Keratinocyte (primary cell): Measurements from ENCODE around the gene ELF2. TPM values are rescaled to one million over a fixed set of nuclear protein-coding genes. Genes with fewer than 3 reads are reported as not detected.

Source experiments
- DNase-seq: peaks from one replicate; pipeline ENCODE4 v3.0.0-alpha.2; 2011; ENCODE audit warnings: low read depth, missing footprints, low spot score
- FAIRE-seq: peaks from 2 replicates; lab custom pipeline; 2011; peaks lifted over from hg19 to GRCh38; lab: Jason Lieb, UNC
- H2AFZ ChIP-seq: 2 replicates; pipeline ENCODE4 v1.6.0; 2012; ENCODE audit warnings: low read length, control low read depth, inconsistent platforms; ENCODE audit not compliant: control insufficient read depth
- H3K27ac ChIP-seq: 2 replicates; pipeline ENCODE4 v1.5.1; 2011; ENCODE audit warnings: low read length; ENCODE audit not compliant: control insufficient read depth, insufficient read depth
- H3K27me3 ChIP-seq: 3 replicates; pipeline ENCODE4 v1.6.0; 2011; ENCODE audit warnings: low read length; ENCODE audit not compliant: control insufficient read depth, insufficient read depth; ENCODE audit errors: extremely low read depth
- H3K36me3 ChIP-seq, 2 experiments: 2 replicates in 1 of 2; 3 replicates in 1 of 2; pipeline ENCODE4 v1.5.1; 2011; ENCODE audit warnings: low read length in 2 of 2, mild to moderate bottlenecking in 1 of 2; ENCODE audit not compliant: control insufficient read depth in 2 of 2, insufficient read depth in 2 of 2; ENCODE audit errors: extremely low read depth in 1 of 2
- H3K4me1 ChIP-seq: 3 replicates; pipeline ENCODE4 v1.5.1; 2011; ENCODE audit warnings: low read length; ENCODE audit not compliant: control insufficient read depth, insufficient read depth; ENCODE audit errors: extremely low read depth
- H3K4me2 ChIP-seq: 3 replicates; pipeline ENCODE4 v1.6.0; 2011; ENCODE audit warnings: low read depth, low read length; ENCODE audit not compliant: control insufficient read depth, insufficient read depth; ENCODE audit errors: extremely low read depth
- H3K4me3 ChIP-seq, 3 experiments: fragments of 200-600 bp in 1 of 3; sonication (generic) in 1 of 3; 2 replicates in 2 of 3; 3 replicates in 1 of 3; pipeline ENCODE4 v1.5.1; 2011 to 2016; ENCODE audit warnings: low read length in 3 of 3, mild to moderate bottlenecking in 3 of 3, control low read depth in 2 of 3, inconsistent platforms in 1 of 3, low read depth in 1 of 3, mixed read lengths in 1 of 3, mixed run types in 1 of 3, moderate library complexity in 1 of 3; ENCODE audit not compliant: control insufficient read depth in 2 of 3, insufficient read depth in 2 of 3; ENCODE audit errors: extremely low read depth in 1 of 3
- H3K79me2 ChIP-seq: 2 replicates; pipeline ENCODE4 v1.6.0; 2012; ENCODE audit warnings: low read length; ENCODE audit not compliant: control insufficient read depth, insufficient read depth
- H3K9ac ChIP-seq: 3 replicates; pipeline ENCODE4 v1.6.0; 2011; ENCODE audit warnings: low read length; ENCODE audit not compliant: control insufficient read depth, insufficient read depth; ENCODE audit errors: extremely low read depth
- H3K9me1 ChIP-seq: 3 replicates; pipeline ENCODE4 v1.6.0; 2011; ENCODE audit warnings: low read length; ENCODE audit not compliant: control insufficient read depth, insufficient read depth; ENCODE audit errors: extremely low read depth
- H3K9me3 ChIP-seq: 2 replicates; pipeline ENCODE4 v1.5.1; 2012; ENCODE audit warnings: low read depth, low read length; ENCODE audit not compliant: control insufficient read depth
- H4K20me1 ChIP-seq: 3 replicates; pipeline ENCODE4 v1.6.0; 2011; ENCODE audit warnings: low read length; ENCODE audit not compliant: control insufficient read depth, insufficient read depth; ENCODE audit errors: extremely low read depth
- CTCF ChIP-seq, 3 experiments: IDR thresholded peaks in 1 of 3; conservative IDR thresholded peaks in 1 of 3; optimal IDR thresholded peaks in 1 of 3; 2 replicates in 2 of 3; 3 replicates in 1 of 3; pipeline versions ENCODE3 to v1.5.1; 2011; ENCODE audit warnings: low read length in 3 of 3, mild to moderate bottlenecking in 3 of 3, moderate library complexity in 2 of 3, control low read depth in 1 of 3, inconsistent platforms in 1 of 3; ENCODE audit not compliant: insufficient read depth in 2 of 3; ENCODE audit errors: extremely low read depth in 1 of 3
- EZH2 ChIP-seq: IDR thresholded peaks from one replicate; pipeline ENCODE4 v1.6.1; 2012; ENCODE audit warnings: inconsistent platforms, mild to moderate bottlenecking, low read length, moderate library complexity
- dilution Hi-C: fragments of 300-500 bp; cut with MboI; formaldehyde crosslinking; loops from one replicate; pipeline ENCODE4 v1.7.0; 2020; ENCODE audit warnings: low sequenced_read_pairs; ENCODE audit not compliant: extremely low pct_ligation_motif_present
- polyA plus RNA-seq, 5 experiments: library from polyadenylated mRNA; depleted of rRNA in 3 of 5; stranded (reverse) in 3 of 5; stranded (forward) in 1 of 5; unstranded in 1 of 5; fragments of >200 nt; gene quantifications; 1 replicate in 1 of 5; 2 replicates in 3 of 5; 3 replicates in 1 of 5; pipeline versions ENCODE4 v1.2.1 to v1.2.3, GENCODE V29; 2011 to 2012; ENCODE audit warnings: missing spikeins in 2 of 5, low read depth in 1 of 5, low replicate concordance in 1 of 5

Gene ELF2
- polyA plus RNA-seq, 1 donor (not counting 4 experiments of a cell fraction or from before 2014, with no cell fraction given) = 19.6 TPM

- Histone ChIP-seq H3K9me3 (no peaks in the 10 kb centered on the region), H3K9me1 (no peaks in the 10 kb centered on the region), H3K4me1 (no peaks in the 10 kb centered on the region), H2AFZ (no peak overlapping the region), H3K27me3 (no peaks in the 10 kb centered on the region), H3K4me3 (no peak overlapping the region), H3K79me2 (no peaks in the 10 kb centered on the region), H3K36me3 (no peaks in the 10 kb centered on the region), H3K9ac (no peak overlapping the region), H4K20me1 (no peaks in the 10 kb centered on the region), H3K4me2 (no peak overlapping the region), H3K27ac (no peak overlapping the region)
- dilution Hi-C loops = no loop called here
- no peak for FAIRE-seq
- no peak for DNase-seq
- TF ChIP-seq CTCF (optimal IDR thresholded peaks at IDR 0.05 in 1 of 3, IDR thresholded peaks at IDR 0.05 in 1 of 3, conservative IDR thresholded peaks at IDR 0.05 in 1 of 3; ENCODE audit: extremely low read depth in 1 of 3, insufficient read depth in 2 of 3, low read length in 3 of 3) (no peak), EZH2 (no peak)
These were observed 7.1 kb upstream of the ELF2 start for GRCh38 chr4:139184129-139184528.

- peak overlapping the region; percentile 88 for H3K27ac ChIP-seq
- dilution Hi-C loops = no loop called here
These were observed 1.0 kb upstream of the ELF2 start for GRCh38 chr4:139177869-139178619.

More at GRCh38 chr4:139177869-139178619, 1.0 kb upstream of the ELF2 start:
- H3K4me1 ChIP-seq = peaks cover 7% of the 10 kb centered on the region
- peak overlapping the region; percentile 85 for H3K4me2 ChIP-seq
- DNase-seq (no peak), FAIRE-seq (no peak)
- H3K9ac ChIP-seq = peak overlapping the region; percentile 91
- H4K20me1 ChIP-seq = no peaks in the 10 kb centered on the region
- H3K9me3 ChIP-seq = no peaks in the 10 kb centered on the region
- H3K4me3 ChIP-seq = peak overlapping the region; percentile 85 to 93 (median 91)
- H2AFZ ChIP-seq = peak overlapping the region; percentile 100
- H3K27me3 ChIP-seq = no peaks in the 10 kb centered on the region
- TF ChIP-seq CTCF (optimal IDR thresholded peaks at IDR 0.05 in 1 of 3, IDR thresholded peaks at IDR 0.05 in 1 of 3, conservative IDR thresholded peaks at IDR 0.05 in 1 of 3; ENCODE audit: extremely low read depth in 1 of 3, insufficient read depth in 2 of 3, low read length in 3 of 3) (no peak), EZH2 (no peak)
- peaks cover 11% of the 10 kb centered on the region for H3K79me2 ChIP-seq
- no peaks in the 10 kb centered on the region for H3K9me1 ChIP-seq
- no peaks in the 10 kb centered on the region for H3K36me3 ChIP-seq
